Ovary (tissue), 9 donors: ENCODE measurements around the gene MRM3. TPM values are rescaled to one million over a fixed set of nuclear protein-coding genes. Genes with fewer than 3 reads are reported as not detected.
"Not testable (repeated sequence)": the region's sequence is repeated elsewhere in the genome, so short reads cannot be mapped to it uniquely, and the experiment has no call there.

ENCODE experiments used
- DNase-seq, 5 donors: peaks; one replicate each; pipeline ENCODE4 v3.0.0-alpha.2; 2019 to 2020
- H3K27ac ChIP-seq, 2 donors: fragments of 200-600 bp; one replicate each; pipeline versions ENCODE4 v1.5.1 to v1.8.0; 2019 to 2022
- H3K27me3 ChIP-seq: fragments of 200-600 bp; one replicate; pipeline ENCODE4 v1.8.0; 2022
- H3K36me3 ChIP-seq: fragments of 200-600 bp; sonication (generic); one replicate; pipeline ENCODE4 v1.5.1; 2019
- H3K4me1 ChIP-seq: one replicate; pipeline ENCODE4 v1.8.1; 2013; ENCODE audit warnings: mild to moderate bottlenecking, moderate library complexity; ENCODE audit not compliant: insufficient read depth
- H3K4me3 ChIP-seq: fragments of 200-600 bp; sonication (generic); one replicate; pipeline ENCODE4 v1.5.1; 2017
- H3K9me3 ChIP-seq, 2 donors: fragments of 200-600 bp in 1 of 2; sonication (generic) in 1 of 2; one replicate each; pipeline versions ENCODE4 v1.5.1 to v1.8.1; 2013 to 2019; ENCODE audit warnings: mild to moderate bottlenecking in 1 of 2, moderate library complexity in 1 of 2
- EP300 ChIP-seq: sonication (generic); formaldehyde crosslinking; IDR thresholded peaks from one replicate; pipeline ENCODE4 v1.6.1; 2017; ENCODE audit warnings: antibody characterized with exemption
- POLR2A ChIP-seq: fragments of 450-650 bp; IDR thresholded peaks from one replicate; pipeline ENCODE4 v1.6.1; 2017; ENCODE audit warnings: antibody characterized with exemption, mild to moderate bottlenecking, moderate library complexity
- WGBS, 3 donors: extraction: QIAGEN DNeasy Blood & Tissue Kit in 1 of 3; methylation state at CpG; one replicate each; pipeline versions ENCODE4 v1.1.5 to v1.1.7; 2013 to 2017; 5-methylcytosine and 5-hydroxymethylcytosine counted together
- intact Hi-C, 4 donors: fragments of 100-400 bp; cut with DNase I; formaldehyde crosslinking; loops; one replicate each; pipeline versions ENCODE4 v1.11.0 to v1.15.1; 2022 to 2023
- polyA plus RNA-seq, 2 donors: library from polyadenylated mRNA; stranded (reverse); fragments of 200-250 nt in 1 of 2; fragments of 350-450 nt in 1 of 2; fragmentation: Illumina TruSeq in 1 of 2; extraction: RNeasy Lipid Tissue Mini Kit (QIAGEN cat#74804) in 1 of 2; gene quantifications; one replicate each; pipeline ENCODE4 v1.2.3, GENCODE V29; 2013 to 2014
- total RNA-seq, 7 donors: library from RNA; depleted of rRNA in 2 of 7; stranded (reverse); fragments of >200 nt in 2 of 7; fragmentation: NEBNext Ultra II Directional in 3 of 7; extraction: Animal tissue kit (Norgen Biotek cat#: 25700) in 3 of 7; gene quantifications; one replicate each; pipeline versions ENCODE4 v1.1.0 to v1.2.4, GENCODE V29; 2016 to 2023
- TF ChIP-seq, protein P1 (sequence below), 3 donors: fragments of 450-650 bp in 2 of 3; fragments of 200-600 bp in 1 of 3; IDR thresholded peaks; one replicate each; pipeline versions ENCODE4 v1.5.1 to v1.8.0; 2016 to 2022; ENCODE audit warnings: antibody characterized with exemption in 3 of 3, mild to moderate bottlenecking in 1 of 3
- donor health status: DM: no; HTN: no; CAD: no; lungs with moderate emphysema.
- donor health status: DM: no; HTN: no; CAD: no.
- donor health status: Bipolar disorder and iron deficiency.
- donor health status: DM: yes; HTN: yes; CAD: no.
- donor health status: DM: no; HTN: no; CAD: no.
- donor health status: DM: yes; HTN: yes; CAD: no.

Gene MRM3
- total and polyA plus RNA-seq, 9 donors, result 10.1 to 16.7 (median 13.9) TPM

GRCh38 chr17:744937-745336, 37.2 kb upstream of the MRM3 start:
- Histone ChIP-seq H3K27ac (no peak overlapping the region), H3K9me3 (no peaks in the 10 kb centered on the region), H3K27me3 (no peaks in the 10 kb centered on the region), H3K4me3 (no peak overlapping the region), H3K36me3 (no peaks in the 10 kb centered on the region), H3K4me1 (no peaks in the 10 kb centered on the region)
- 69 to 81% (median 75%) methylated on average over 9 of the region's 9 CpGs for WGBS, 3 donors
- intact Hi-C loops, result loop anchor here in 1 of 4 donors (5.0 kb wide), 1 partner anchor 603 kb away; a partner anchor contains a TSS
- no peak for DNase-seq
- TF ChIP-seq EP300 (no peak), POLR2A (no peak)
- TF ChIP-seq, protein P1, sequence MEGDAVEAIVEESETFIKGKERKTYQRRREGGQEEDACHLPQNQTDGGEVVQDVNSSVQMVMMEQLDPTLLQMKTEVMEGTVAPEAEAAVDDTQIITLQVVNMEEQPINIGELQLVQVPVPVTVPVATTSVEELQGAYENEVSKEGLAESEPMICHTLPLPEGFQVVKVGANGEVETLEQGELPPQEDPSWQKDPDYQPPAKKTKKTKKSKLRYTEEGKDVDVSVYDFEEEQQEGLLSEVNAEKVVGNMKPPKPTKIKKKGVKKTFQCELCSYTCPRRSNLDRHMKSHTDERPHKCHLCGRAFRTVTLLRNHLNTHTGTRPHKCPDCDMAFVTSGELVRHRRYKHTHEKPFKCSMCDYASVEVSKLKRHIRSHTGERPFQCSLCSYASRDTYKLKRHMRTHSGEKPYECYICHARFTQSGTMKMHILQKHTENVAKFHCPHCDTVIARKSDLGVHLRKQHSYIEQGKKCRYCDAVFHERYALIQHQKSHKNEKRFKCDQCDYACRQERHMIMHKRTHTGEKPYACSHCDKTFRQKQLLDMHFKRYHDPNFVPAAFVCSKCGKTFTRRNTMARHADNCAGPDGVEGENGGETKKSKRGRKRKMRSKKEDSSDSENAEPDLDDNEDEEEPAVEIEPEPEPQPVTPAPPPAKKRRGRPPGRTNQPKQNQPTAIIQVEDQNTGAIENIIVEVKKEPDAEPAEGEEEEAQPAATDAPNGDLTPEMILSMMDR (IDR thresholded peaks at IDR 0.05), result no peak

- WGBS, 3 donors, result 90 to 95% (median 91%) methylated on average over 11 of the region's 11 CpGs
- peaks cover under 1% of the 10 kb centered on the region for H3K4me1 ChIP-seq
- no peaks in the 10 kb centered on the region for H3K9me3 ChIP-seq
- DNase-seq, result no peak
- no peaks in the 10 kb centered on the region for H3K27me3 ChIP-seq
- intact Hi-C loops, result loop anchor here in 1 of 4 donors (5.0 kb wide), 1 partner anchor 603 kb away; a partner anchor contains a TSS
- no peaks in the 10 kb centered on the region for H3K36me3 ChIP-seq
- no peak for TF ChIP-seq EP300
- TF ChIP-seq POLR2A, result no peak
- TF ChIP-seq, protein P1 (IDR thresholded peaks at IDR 0.05), result no peak
- no peak overlapping the region for H3K4me3 ChIP-seq
- H3K27ac ChIP-seq, result no peak overlapping the region
Measured at GRCh38 chr17:745406-745805, 36.7 kb upstream of the MRM3 start.

DNA sequence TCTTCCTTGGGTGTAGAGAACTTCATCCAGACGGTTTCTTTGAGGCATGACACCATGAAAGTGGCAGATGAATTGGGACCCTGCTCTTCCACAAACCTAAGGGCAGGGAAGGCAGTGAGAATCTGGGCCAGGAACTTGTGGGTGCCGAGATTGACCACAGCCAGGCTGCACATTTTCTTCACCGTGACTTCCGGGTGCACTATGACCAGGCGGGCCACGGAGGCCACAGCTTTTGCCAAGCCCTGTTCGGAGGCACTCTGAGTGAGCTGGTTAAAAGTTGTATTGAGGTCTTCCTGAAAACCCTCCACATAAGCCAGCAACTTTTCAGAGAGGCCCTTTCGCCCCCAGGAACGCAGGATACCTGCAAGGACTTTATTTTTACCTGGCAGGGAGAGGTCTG, 36.0 kb upstream of the MRM3 start:
- TF ChIP-seq, protein P1 (IDR thresholded peaks at IDR 0.05), result no peak
- no peak for TF ChIP-seq POLR2A
- TF ChIP-seq EP300, result no peak
- 89 to 97% (median 94%) methylated on average over 9 of the region's 9 CpGs for WGBS, 3 donors
- DNase-seq, result no peak
- intact Hi-C loops, result loop anchor here in 1 of 4 donors (5.0 kb wide), 1 partner anchor 604 kb away; a partner anchor contains a TSS
- no peak overlapping the region for H3K27ac ChIP-seq
- no peaks in the 10 kb centered on the region for H3K9me3 ChIP-seq
- peaks cover 6% of the 10 kb centered on the region for H3K4me1 ChIP-seq
- H3K36me3 ChIP-seq, result no peaks in the 10 kb centered on the region
- no peak overlapping the region for H3K4me3 ChIP-seq
- no peaks in the 10 kb centered on the region for H3K27me3 ChIP-seq

DNA sequence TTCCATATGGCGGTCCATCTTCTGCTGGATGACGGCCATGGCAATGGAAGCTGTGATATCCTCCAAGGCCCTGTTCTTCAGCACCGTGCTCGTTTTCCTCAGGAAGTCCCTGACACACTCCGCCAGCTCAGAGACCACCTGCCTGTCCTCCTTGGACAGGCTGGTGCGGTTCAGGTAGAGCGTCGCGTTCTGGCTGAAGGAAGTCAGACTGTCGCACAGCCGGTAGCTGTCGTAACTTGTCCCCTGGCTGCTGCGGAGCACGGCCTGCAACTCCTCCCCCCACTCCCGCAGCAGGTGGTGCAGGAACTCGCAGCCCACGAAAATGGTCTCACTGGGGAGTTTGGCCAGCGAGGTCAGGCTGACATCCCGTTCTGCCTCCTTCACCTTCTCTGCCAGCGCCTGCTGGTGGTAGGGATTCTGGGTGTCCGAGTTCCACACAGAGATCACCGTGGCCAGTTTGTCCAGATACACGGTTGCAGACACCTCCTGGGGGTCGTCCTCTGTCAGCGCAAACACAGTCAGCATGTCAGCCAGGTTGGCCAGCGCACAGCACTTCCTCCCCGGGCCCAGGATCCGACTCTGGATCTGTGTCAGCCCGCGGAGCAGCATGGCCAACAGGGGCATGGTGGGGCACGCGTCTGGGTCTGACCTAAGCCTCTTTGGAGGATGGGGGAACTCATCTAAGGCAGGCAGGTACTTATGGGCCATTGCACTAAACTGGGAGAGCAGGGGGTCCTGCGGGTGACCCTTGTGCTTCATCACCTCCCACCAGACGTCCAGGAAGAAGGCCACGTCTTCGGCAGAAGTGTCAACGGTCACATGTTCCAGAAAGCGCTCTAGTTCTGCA, 35.1 kb upstream of the MRM3 start:
- Histone ChIP-seq H3K9me3 (no peaks in the 10 kb centered on the region), H3K36me3 (no peaks in the 10 kb centered on the region), H3K27me3 (no peaks in the 10 kb centered on the region), H3K4me3 (no peak overlapping the region), H3K4me1 (peaks cover 8% of the 10 kb centered on the region), H3K27ac (no peak overlapping the region)
- WGBS, 3 donors, result 85 to 88% (median 88%) methylated on average over 38 of the region's 38 CpGs
- intact Hi-C loops, result loop anchor here in 1 of 4 donors (5.0 kb wide), 1 partner anchor 605 kb away; a partner anchor contains a TSS
- TF ChIP-seq EP300 (no peak), POLR2A (no peak)
- TF ChIP-seq, protein P1 (IDR thresholded peaks at IDR 0.05), result no peak
- DNase-seq, result no peak

- not testable (repeated sequence) for H3K4me1 ChIP-seq, H3K9me3 ChIP-seq, H3K27me3 ChIP-seq, H3K27ac ChIP-seq, DNase-seq, H3K36me3 ChIP-seq, H3K4me3 ChIP-seq
- WGBS, 3 donors, result 90 to 98% (median 98%) methylated on average over 4 of the region's 4 CpGs
- intact Hi-C loops, result loop anchor here in 1 of 4 donors (5.0 kb wide), 1 partner anchor 606 kb away; a partner anchor contains a TSS
Measured at GRCh38 chr17:748604-749003, 33.5 kb upstream of the MRM3 start.

DNA sequence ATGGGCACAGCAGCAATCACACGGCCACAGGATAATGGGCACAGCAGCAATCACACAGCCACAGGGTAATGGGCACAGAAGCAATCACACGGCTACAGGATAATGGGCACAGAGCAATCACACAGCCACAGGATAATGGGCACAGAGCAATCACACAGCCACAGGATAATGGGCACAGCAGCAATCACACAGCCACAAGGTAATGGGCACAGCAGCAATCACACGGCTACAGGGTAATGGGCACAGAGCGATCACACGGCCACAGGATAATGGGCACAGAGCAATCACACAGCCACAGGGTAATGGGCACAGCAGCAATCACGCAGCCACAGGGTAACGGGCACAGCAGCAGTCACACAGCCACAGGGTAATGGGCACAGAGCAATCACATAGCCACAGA, 32.8 kb upstream of the MRM3 start:
- H3K4me3 ChIP-seq, H3K27ac ChIP-seq, H3K27me3 ChIP-seq, H3K4me1 ChIP-seq, H3K36me3 ChIP-seq, H3K9me3 ChIP-seq, DNase-seq: not testable (repeated sequence)
- 78 to 91% (median 84%) methylated on average over 7 of the region's 7 CpGs for WGBS, 3 donors
- intact Hi-C loops, result loop anchor here in 1 of 4 donors (5.0 kb wide), 1 partner anchor 607 kb away; a partner anchor contains a TSS
